ENCODE data around the gene ZDHHC14. TPM values are rescaled to one million over a fixed set of nuclear protein-coding genes. Genes with fewer than 3 reads are reported as not detected.

ZDHHC14 gene
- total RNA-seq, 2 donors from 2014 or later = 53.3 to 66.2 TPM

GRCh38 chr6:157663261-157663660, 282.3 kb downstream of the ZDHHC14 start:
- Histone ChIP-seq H3K4me1 (replicated peaks) (no peaks in the 10 kb centered on the region), H3K4me3 (no peak overlapping the region), H3K9me3 (no peaks in the 10 kb centered on the region), H3K27ac (no peak overlapping the region), H3K36me3 (no peaks in the 10 kb centered on the region), H3K27me3 (replicated peaks; ENCODE audit: insufficient read depth) (no peaks in the 10 kb centered on the region)
- intact Hi-C loops (cut with DNase I) = loop anchor here (10.0 kb wide), 1 partner anchor 212 kb away; no protein-coding TSS in a partner anchor
- 100% methylated on average over 5 of the region's 5 CpGs for WGBS
- TF ChIP-seq CTCF (IDR thresholded peaks at IDR 0.05) (no peak), POLR2A (IDR thresholded peaks at IDR 0.05) (no peak), POLR2AphosphoS5 (IDR thresholded peaks at IDR 0.05) (no peak)
- DNase-seq (ENCODE audit: low spot score) = no peak

- WGBS = 74% methylated on average over 3 of the region's 3 CpGs
- intact Hi-C loops (cut with DNase I) = loop anchor here (5.0 to 10.0 kb wide), 2 partner anchors 68 to 210 kb away; no protein-coding TSS in a partner anchor
- H3K27ac ChIP-seq = no peak overlapping the region
Measured at GRCh38 chr6:157665180-157665579, 284.2 kb downstream of the ZDHHC14 start.

DNA sequence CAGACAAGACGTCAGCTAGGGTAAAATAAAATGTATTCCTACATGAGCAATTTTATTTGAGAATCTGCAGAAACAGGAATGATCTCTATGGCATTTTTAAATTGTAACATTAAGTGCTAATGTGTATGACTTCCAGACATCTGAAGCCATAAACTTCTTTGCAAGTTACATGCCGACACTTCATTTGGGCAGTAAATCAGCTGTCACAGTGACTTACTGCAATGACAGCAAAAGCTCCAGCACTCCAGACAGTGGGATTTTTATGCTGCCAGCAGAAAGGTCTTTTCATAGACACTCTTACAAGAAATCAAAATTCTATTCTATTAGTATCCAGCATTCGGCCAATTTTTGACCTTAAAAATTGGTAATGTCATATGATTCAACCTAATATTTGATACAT, 285.7 kb downstream of the ZDHHC14 start:
- H3K27ac ChIP-seq = no peak overlapping the region
- no peaks in the 10 kb centered on the region for H3K4me1 ChIP-seq (replicated peaks)
- WGBS = 46% methylated on average over 3 of the region's 3 CpGs
- no peaks in the 10 kb centered on the region for H3K27me3 ChIP-seq (replicated peaks; ENCODE audit: insufficient read depth)
- no peak for DNase-seq (ENCODE audit: low spot score)
- H3K4me3 ChIP-seq = no peak overlapping the region
- H3K36me3 ChIP-seq = no peaks in the 10 kb centered on the region
- intact Hi-C loops (cut with DNase I) = loop anchor here (2.0 to 10.0 kb wide), 4 partner anchors 69 to 352 kb away; partner anchors contain the start of gene ZDHHC14
- TF ChIP-seq CTCF (IDR thresholded peaks at IDR 0.05) = no peak
- TF ChIP-seq POLR2A (IDR thresholded peaks at IDR 0.05) = no peak
- TF ChIP-seq POLR2AphosphoS5 (IDR thresholded peaks at IDR 0.05) = no peak
- no peaks in the 10 kb centered on the region for H3K9me3 ChIP-seq

More at GRCh38 chr6:157665180-157665579, 284.2 kb downstream of the ZDHHC14 start:
- H3K9me3 ChIP-seq = no peaks in the 10 kb centered on the region
- TF ChIP-seq POLR2AphosphoS5 (IDR thresholded peaks at IDR 0.05) = no peak
- TF ChIP-seq CTCF (IDR thresholded peaks at IDR 0.05) = no peak
- TF ChIP-seq POLR2A (IDR thresholded peaks at IDR 0.05) = no peak
- no peaks in the 10 kb centered on the region for H3K36me3 ChIP-seq
- H3K4me1 ChIP-seq (replicated peaks) = no peaks in the 10 kb centered on the region
- H3K27me3 ChIP-seq (replicated peaks; ENCODE audit: insufficient read depth) = no peaks in the 10 kb centered on the region
- DNase-seq (ENCODE audit: low spot score) = no peak
- H3K4me3 ChIP-seq = no peak overlapping the region

DNA sequence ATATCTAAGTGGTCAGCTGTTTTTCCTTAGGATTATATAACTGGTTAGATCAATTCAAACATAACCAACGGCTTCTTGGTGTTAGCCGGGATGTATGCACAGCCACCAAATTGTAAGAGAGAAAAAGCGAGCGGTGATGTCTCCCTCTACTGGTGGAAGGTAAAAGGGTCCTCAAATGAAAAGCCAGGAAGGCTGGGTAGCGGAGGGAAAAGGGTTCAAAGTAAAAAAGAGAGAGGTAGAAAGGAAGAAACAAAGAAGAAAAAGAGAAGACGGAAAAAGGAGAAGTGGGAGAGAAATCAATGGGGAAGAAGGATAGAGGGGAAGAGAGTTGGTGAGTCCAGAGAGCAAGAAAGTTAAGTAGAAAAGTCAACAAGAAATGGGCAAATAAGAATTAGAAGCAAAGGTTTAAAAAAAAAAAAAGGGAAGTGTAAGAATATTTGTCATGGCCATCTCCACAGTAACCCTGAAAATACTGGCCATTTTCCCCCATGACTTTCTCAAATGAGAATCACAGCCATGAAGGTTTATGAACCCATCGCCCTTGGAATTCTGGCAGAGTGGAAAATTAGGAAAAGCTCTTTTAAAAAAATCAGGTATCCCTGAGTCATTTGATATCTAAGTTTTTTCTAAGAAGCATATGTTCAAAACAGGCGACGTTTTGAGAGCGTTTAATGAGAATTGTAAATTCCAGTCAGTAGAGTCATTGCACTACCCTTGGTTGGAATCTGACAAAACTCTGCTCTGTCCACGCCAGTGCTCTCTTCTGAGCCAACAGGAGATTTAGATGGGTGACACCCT, 286.4 kb downstream of the ZDHHC14 start:
- no peak overlapping the region for H3K4me3 ChIP-seq
- H3K4me1 ChIP-seq (replicated peaks) = no peaks in the 10 kb centered on the region
- peak; percentile 72 to 82 (median 81) for TF ChIP-seq CTCF (IDR thresholded peaks at IDR 0.05)
- TF ChIP-seq POLR2A (IDR thresholded peaks at IDR 0.05) = no peak
- TF ChIP-seq POLR2AphosphoS5 (IDR thresholded peaks at IDR 0.05) = no peak
- H3K27ac ChIP-seq = no peak overlapping the region
- H3K36me3 ChIP-seq = no peaks in the 10 kb centered on the region
- peak; percentile 57 for DNase-seq (ENCODE audit: low spot score)
- no peaks in the 10 kb centered on the region for H3K27me3 ChIP-seq (replicated peaks; ENCODE audit: insufficient read depth)
- WGBS = 29% methylated on average over 11 of the region's 11 CpGs
- intact Hi-C loops (cut with DNase I) = loop anchor here (2.0 to 10.0 kb wide), 4 partner anchors 70 to 353 kb away; partner anchors contain the start of gene ZDHHC14
- H3K9me3 ChIP-seq = no peaks in the 10 kb centered on the region

All from prostate gland (tissue), 2 donors.